ENCODE measurements around the gene ZDHHC5. TPM values are rescaled to one million over a fixed set of nuclear protein-coding genes. Genes with fewer than 3 reads are reported as not detected.

Gene ZDHHC5, protein sequence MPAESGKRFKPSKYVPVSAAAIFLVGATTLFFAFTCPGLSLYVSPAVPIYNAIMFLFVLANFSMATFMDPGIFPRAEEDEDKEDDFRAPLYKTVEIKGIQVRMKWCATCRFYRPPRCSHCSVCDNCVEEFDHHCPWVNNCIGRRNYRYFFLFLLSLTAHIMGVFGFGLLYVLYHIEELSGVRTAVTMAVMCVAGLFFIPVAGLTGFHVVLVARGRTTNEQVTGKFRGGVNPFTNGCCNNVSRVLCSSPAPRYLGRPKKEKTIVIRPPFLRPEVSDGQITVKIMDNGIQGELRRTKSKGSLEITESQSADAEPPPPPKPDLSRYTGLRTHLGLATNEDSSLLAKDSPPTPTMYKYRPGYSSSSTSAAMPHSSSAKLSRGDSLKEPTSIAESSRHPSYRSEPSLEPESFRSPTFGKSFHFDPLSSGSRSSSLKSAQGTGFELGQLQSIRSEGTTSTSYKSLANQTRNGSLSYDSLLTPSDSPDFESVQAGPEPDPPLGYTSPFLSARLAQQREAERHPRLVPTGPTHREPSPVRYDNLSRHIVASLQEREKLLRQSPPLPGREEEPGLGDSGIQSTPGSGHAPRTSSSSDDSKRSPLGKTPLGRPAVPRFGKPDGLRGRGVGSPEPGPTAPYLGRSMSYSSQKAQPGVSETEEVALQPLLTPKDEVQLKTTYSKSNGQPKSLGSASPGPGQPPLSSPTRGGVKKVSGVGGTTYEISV
- total RNA-seq = 53.9 and 57.3 TPM in 2 replicates

DNA sequence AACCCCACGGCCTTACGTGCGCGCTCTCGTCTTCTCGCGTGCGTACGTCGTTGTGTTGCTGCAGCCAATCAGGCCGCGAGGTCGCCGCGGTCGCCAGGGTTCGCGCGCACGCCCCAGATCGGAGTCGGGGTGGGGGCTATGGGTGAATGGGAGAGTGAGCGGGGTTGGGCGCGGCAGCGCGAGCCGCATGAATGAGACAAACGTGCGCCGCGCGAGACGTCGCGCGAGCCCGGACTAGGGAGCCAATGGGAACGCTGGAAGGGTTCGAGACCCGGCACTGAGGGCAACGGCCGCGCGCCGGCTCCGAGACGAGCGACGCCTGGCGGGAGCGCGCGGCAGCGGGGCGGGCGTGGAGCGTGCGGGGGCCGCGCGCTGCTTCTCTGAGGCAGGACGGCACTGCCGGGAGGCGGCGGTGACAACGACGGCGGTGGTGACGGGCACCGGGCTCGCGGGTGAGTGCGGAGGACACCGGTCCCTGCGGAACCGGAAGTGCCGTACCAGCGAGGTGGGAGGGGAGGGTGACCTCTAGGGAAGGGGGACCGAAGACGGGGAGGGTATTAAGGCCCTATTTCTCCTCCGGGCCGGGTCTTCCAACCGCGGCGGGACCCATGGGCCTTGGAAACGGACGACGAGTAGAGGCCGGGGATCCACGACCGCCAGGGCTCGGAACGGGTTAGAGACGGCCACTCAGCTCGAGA, at the start of gene ZDHHC5:
ZDHHC5 (plus strand) TSS at position 379 of the 698 bp plus-strand sequence. CDS start 4,977 bp downstream, outside the sequence.

GRCh38 chr11:57649826-57650738, 17.8 kb upstream of the ZDHHC5 start, which contains the start of gene YPEL4:
YPEL4 (minus strand) TSS chr11:57649912; CDS start chr11:57647107, 2,805 bp downstream.

GRCh38 chr11:57657194-57658022, 10.5 kb upstream of the ZDHHC5 start, which contains the start of gene CLP1:
CLP1 (plus strand) TSS chr11:57657762; CDS start chr11:57659477, 1,715 bp downstream.

DNA sequence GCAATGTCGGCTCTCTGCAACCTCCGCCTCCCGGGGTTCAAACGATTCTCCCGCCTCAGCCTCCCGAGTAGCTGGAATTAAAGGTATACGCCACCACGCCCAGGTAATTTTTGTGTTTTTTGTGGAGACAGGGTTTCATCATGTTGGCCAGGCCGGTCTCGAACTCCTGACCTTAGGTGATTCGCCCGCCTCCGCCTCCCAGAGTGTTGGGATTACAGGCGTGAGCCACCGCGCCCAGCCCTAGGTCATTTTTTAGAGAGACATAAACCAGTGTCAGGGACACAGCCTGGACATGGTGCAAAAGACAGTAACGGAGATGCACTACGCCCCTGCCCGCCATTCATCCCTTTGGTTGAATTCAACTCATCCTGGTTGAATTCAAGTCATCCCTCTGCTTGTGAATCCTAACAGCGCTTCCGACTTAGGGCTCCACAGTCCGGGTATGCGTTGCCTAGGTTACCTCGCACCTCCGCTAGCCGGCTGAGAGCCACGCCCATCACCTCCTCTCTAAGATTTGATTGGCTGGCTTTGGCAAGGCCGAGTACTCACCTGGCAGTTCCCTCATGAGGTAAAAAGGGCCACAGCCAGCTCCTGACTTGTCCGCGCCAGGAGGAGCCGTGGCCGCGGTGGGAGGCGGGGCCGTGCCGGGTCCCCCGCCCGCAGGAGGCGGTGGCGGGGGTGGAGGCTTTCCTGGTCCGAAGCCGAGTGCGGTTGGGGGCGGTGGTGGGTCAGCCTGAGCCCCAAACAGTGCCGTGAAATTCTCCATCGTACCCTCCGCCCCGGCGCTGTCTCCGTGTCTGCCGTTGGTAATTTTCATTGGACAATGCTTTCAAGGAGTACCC, 43.7 kb downstream of the ZDHHC5 start, which contains the start of gene MED19:
MED19 (minus strand) TSS at position 802 of the 842 bp plus-strand sequence; CDS start at position 766, 36 bp downstream.

GRCh38 chr11:57712256-57713150, 44.6 kb downstream of the ZDHHC5 start, which contains the start of gene TMX2:
TMX2 (plus strand) TSS chr11:57712593; CDS start chr11:57712619, 26 bp downstream.

GRCh38 chr11:57741132-57742086, 73.5 kb downstream of the ZDHHC5 start, which contains the start of gene SELENOH:
SELENOH (plus strand) TSS chr11:57741491; CDS start chr11:57741596, 105 bp downstream.

Small RNA genes lying within 50 kb of the gene (small RNA-seq; reads per million reads assigned to genes)
- gene MIR130A = 4,633 reads per million, percentile 100 among the genes with 10 or more reads in this experiment
- gene TMX2-CTNND1 = not detected

Other genes with a start within 250 kb of the ZDHHC5 start
- gene SLC43A3, start 241.0 kb upstream of the ZDHHC5 start, total RNA-seq = 32.4 and 54.8 TPM in 2 replicates
- 0.12 and 0.49 TPM in 2 replicates for gene RTN4RL2, start 207.6 kb upstream of the ZDHHC5 start, total RNA-seq
- 12.9 and 19.1 TPM in 2 replicates for gene SLC43A1, start 152.4 kb upstream of the ZDHHC5 start, total RNA-seq
- 10.5 and 12.3 TPM in 2 replicates for gene TIMM10, start 137.4 kb upstream of the ZDHHC5 start, total RNA-seq
- not detected in 2 replicates for gene SMTNL1, start 130.5 kb upstream of the ZDHHC5 start, total RNA-seq
- gene UBE2L6, start 100.4 kb upstream of the ZDHHC5 start, total RNA-seq = 64.8 and 65.7 TPM in 2 replicates
- 22.2 and 24.5 TPM in 2 replicates for gene SERPING1, start 70.4 kb upstream of the ZDHHC5 start, total RNA-seq
- 0.73 and 0.97 TPM in 2 replicates for gene YPEL4, start 18.2 kb upstream of the ZDHHC5 start, total RNA-seq
- 13.8 and 17.5 TPM in 2 replicates for gene CLP1, start 10.4 kb upstream of the ZDHHC5 start, total RNA-seq
- 10.2 and 10.9 TPM in 2 replicates for gene MED19, start 44.1 kb downstream of the ZDHHC5 start, total RNA-seq
- 41.4 and 48.2 TPM in 2 replicates for gene TMX2, start 44.5 kb downstream of the ZDHHC5 start, total RNA-seq
- 46.9 and 57.4 TPM in 2 replicates for gene SELENOH, start 73.4 kb downstream of the ZDHHC5 start, total RNA-seq
- gene BTBD18, start 83.7 kb downstream of the ZDHHC5 start, total RNA-seq = not detected in 2 replicates
- gene CTNND1, start 93.7 kb downstream of the ZDHHC5 start, total RNA-seq = 130 and 142 TPM in 2 replicates